Measurements from ENCODE around the gene PPP1R10. TPM values are rescaled to one million over a fixed set of nuclear protein-coding genes. Genes with fewer than 3 reads are reported as not detected.

PPP1R10 gene
- total RNA-seq, 1 donor from 2014 or later, result 10.5 TPM

DNA sequence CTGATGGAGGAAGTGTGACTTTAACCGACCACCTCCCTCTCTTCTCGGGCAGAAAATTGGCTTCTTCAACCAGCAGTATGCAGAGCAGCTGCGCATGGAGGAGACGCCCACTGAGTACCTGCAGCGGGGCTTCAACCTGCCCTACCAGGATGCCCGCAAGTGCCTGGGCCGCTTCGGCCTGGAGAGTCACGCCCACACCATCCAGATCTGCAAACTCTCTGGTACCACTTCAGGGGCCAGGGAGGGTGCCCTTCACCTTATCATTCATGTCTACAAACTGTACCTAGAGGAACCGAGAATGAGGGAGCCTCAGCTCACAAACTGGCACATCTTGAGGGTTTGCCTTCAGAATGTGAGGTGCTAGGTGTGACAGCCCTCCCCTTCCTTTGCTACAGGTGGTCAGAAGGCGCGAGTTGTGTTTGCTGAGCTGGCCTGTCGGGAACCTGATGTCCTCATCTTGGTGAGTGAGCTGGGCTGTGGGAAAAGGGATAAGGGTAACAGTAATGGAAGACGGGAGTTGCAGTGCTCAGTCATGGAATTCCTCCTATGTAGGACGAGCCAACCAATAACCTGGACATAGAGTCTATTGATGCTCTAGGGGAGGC is 27.2 kb downstream of the PPP1R10 start:
- TF ChIP-seq, protein P1, sequence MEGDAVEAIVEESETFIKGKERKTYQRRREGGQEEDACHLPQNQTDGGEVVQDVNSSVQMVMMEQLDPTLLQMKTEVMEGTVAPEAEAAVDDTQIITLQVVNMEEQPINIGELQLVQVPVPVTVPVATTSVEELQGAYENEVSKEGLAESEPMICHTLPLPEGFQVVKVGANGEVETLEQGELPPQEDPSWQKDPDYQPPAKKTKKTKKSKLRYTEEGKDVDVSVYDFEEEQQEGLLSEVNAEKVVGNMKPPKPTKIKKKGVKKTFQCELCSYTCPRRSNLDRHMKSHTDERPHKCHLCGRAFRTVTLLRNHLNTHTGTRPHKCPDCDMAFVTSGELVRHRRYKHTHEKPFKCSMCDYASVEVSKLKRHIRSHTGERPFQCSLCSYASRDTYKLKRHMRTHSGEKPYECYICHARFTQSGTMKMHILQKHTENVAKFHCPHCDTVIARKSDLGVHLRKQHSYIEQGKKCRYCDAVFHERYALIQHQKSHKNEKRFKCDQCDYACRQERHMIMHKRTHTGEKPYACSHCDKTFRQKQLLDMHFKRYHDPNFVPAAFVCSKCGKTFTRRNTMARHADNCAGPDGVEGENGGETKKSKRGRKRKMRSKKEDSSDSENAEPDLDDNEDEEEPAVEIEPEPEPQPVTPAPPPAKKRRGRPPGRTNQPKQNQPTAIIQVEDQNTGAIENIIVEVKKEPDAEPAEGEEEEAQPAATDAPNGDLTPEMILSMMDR (IDR thresholded peaks at IDR 0.05; ENCODE audit: insufficient read depth, low read length, severe bottlenecking), result no peak
- Histone ChIP-seq H3K4me3 (ENCODE audit: low read depth, low read length) (no peak overlapping the region), H3K36me3 (ENCODE audit: control insufficient read depth, insufficient read depth, low read length) (peaks cover 23% of the 10 kb centered on the region), H3K27me3 (ENCODE audit: control insufficient read depth, insufficient read depth, low read length) (no peaks in the 10 kb centered on the region)
- peak; percentile 95 for FAIRE-seq
- no peak for DNase-seq (ENCODE audit: low read depth)

DNA sequence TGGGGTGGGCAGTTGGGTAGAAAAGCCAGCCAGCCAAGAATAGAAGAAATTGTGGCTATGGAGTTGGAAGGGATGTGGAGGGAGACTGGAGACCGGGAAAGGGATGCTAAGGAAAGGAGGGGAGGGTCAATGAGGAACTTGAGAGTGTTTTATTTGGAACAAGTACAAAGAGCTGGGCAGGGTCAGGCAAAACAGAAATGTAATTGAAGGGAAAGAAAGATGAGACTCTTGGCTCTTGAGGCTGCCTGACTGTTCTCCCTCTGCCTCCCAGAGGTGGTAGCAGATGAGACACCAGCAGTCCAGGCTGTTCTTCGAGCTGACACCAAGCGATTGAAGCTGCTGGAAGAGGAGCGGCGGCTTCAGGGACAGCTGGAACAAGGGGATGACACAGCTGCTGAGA is 33.1 kb downstream of the PPP1R10 start:
- H3K27me3 ChIP-seq (ENCODE audit: control insufficient read depth, insufficient read depth, low read length), result no peaks in the 10 kb centered on the region
- H3K36me3 ChIP-seq (ENCODE audit: control insufficient read depth, insufficient read depth, low read length), result peaks cover 47% of the 10 kb centered on the region
- no peak for FAIRE-seq
- TF ChIP-seq, protein P1 (IDR thresholded peaks at IDR 0.05; ENCODE audit: insufficient read depth, low read length, severe bottlenecking), result no peak
- DNase-seq (ENCODE audit: low read depth), result no peak
- H3K4me3 ChIP-seq (ENCODE audit: low read depth, low read length), result no peak overlapping the region

DNA sequence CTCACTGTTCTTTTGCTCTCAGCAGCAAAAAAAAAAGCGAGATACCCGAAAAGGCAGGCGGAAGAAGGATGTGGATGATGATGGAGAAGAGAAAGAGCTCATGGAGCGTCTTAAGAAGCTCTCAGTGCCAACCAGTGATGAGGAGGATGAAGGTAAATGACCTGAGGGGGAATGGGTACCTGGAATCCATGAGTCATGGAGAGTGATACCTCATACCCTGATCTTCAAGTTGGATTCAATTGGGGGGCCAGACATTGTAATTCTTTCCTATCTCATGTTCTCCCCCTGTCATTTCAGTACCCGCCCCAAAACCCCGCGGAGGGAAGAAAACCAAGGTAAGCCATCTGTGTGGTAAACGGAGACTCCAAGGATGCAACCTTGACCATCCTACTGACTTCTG is 39.0 kb downstream of the PPP1R10 start:
- no peak for FAIRE-seq
- TF ChIP-seq, protein P1 (IDR thresholded peaks at IDR 0.05; ENCODE audit: insufficient read depth, low read length, severe bottlenecking), result no peak
- H3K4me3 ChIP-seq (ENCODE audit: low read depth, low read length), result no peak overlapping the region
- H3K36me3 ChIP-seq (ENCODE audit: control insufficient read depth, insufficient read depth, low read length), result peaks cover 23% of the 10 kb centered on the region
- DNase-seq (ENCODE audit: low read depth), result no peak
- no peaks in the 10 kb centered on the region for H3K27me3 ChIP-seq (ENCODE audit: control insufficient read depth, insufficient read depth, low read length)

DNA sequence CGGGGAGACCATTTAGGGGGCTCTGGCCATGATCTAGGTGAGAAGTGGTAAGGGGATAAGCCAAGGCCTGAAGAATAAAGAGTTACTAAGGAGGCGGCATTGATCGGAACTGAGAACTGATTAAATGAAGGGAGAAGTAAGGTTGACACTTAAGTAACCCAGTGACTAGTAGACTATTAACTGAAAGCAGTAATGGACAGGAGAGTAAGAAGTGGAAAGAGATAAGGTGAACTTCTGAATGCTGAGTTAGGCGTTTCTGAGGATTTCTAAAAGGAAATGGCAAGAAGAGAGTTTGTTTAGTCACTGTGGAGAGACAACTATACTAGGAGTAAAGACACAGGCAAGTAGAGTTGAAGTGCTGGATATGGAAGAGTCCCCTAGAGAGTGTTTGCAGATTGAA is 43.9 kb downstream of the PPP1R10 start:
- Histone ChIP-seq H3K27me3 (ENCODE audit: control insufficient read depth, insufficient read depth, low read length) (no peaks in the 10 kb centered on the region), H3K36me3 (ENCODE audit: control insufficient read depth, insufficient read depth, low read length) (peaks cover 4% of the 10 kb centered on the region), H3K4me3 (ENCODE audit: low read depth, low read length) (no peak overlapping the region)
- FAIRE-seq (no peak), DNase-seq (ENCODE audit: low read depth) (no peak)
- TF ChIP-seq, protein P1 (IDR thresholded peaks at IDR 0.05; ENCODE audit: insufficient read depth, low read length, severe bottlenecking), result no peak

DNA sequence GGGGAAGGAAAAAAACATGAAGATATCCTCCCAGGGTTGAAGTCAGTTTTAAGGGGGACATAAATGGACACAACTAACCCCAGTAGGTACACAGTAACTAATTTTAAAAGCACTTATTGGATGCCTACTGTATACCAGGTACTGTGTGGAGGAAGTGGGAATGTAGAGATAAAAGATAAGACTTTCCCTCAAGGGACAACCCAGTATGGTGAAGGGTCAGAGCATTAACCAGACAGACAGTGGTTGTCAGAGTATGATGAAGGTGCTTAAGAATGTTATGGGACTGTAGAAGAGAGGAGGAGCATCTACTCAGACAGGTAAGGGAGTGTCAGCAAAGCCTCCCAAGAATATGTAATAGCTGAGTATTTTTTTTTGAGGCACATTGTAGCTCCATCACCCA is 44.9 kb downstream of the PPP1R10 start:
- Histone ChIP-seq H3K36me3 (ENCODE audit: control insufficient read depth, insufficient read depth, low read length) (no peaks in the 10 kb centered on the region), H3K27me3 (ENCODE audit: control insufficient read depth, insufficient read depth, low read length) (no peaks in the 10 kb centered on the region), H3K4me3 (ENCODE audit: low read depth, low read length) (peak overlapping the region; percentile 90)
- peak; percentile 60 for DNase-seq (ENCODE audit: low read depth)
- FAIRE-seq, result no peak
- TF ChIP-seq, protein P1 (IDR thresholded peaks at IDR 0.05; ENCODE audit: insufficient read depth, low read length, severe bottlenecking), result no peak

DNA sequence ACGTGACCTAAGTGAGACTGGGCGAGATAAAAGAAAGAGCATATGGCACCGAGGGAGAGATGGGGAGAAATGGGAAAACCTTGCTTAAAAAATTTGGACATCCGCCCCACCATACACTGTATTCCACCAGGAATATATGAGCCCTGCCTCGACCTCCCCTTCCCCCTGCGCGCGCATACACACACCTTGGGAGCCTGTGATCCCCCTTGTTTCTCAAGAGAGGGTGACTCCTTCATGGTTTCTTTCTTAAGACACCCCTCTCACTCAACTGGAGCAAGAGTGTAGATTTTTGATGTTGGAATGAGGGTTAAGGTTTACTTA is 45.3 kb downstream of the PPP1R10 start:
- DNase-seq (ENCODE audit: low read depth), result no peak
- Histone ChIP-seq H3K36me3 (ENCODE audit: control insufficient read depth, insufficient read depth, low read length) (no peaks in the 10 kb centered on the region), H3K4me3 (ENCODE audit: low read depth, low read length) (peak overlapping the region; percentile 90), H3K27me3 (ENCODE audit: control insufficient read depth, insufficient read depth, low read length) (no peaks in the 10 kb centered on the region)
- FAIRE-seq, result no peak
- TF ChIP-seq, protein P1 (IDR thresholded peaks at IDR 0.05; ENCODE audit: insufficient read depth, low read length, severe bottlenecking), result no peak

All from bronchial epithelial cell (primary cell).